Measurements from ENCODE around the gene FXYD1.

The FXYD1 gene

GRCh38 chr19:35165200-35166058 lies 26.8 kb downstream of the FXYD1 start:
- no peak for DNase-seq

GRCh38 chr19:35166100-35167063 lies 27.8 kb downstream of the FXYD1 start:
- no peak for DNase-seq

GRCh38 chr19:35167251-35168119 lies 28.9 kb downstream of the FXYD1 start:
- peak in 1 of 2 donors; percentile 31 for DNase-seq

GRCh38 chr19:35168196-35168595 lies 29.6 kb downstream of the FXYD1 start:
- DNase-seq = no peak

- no peak for DNase-seq
Observed at GRCh38 chr19:35169221-35169995, 30.8 kb downstream of the FXYD1 start.

GRCh38 chr19:35170359-35171061 lies 31.9 kb downstream of the FXYD1 start:
- no peak for DNase-seq

- DNase-seq = no peak
Observed at GRCh38 chr19:35171730-35172129, 33.1 kb downstream of the FXYD1 start.

GRCh38 chr19:35174226-35174625 lies 35.6 kb downstream of the FXYD1 start:
- DNase-seq = no peak

GRCh38 chr19:35176181-35176570 lies 37.6 kb downstream of the FXYD1 start:
- no peak for DNase-seq

GRCh38 chr19:35177377-35178274 lies 39.0 kb downstream of the FXYD1 start:
- DNase-seq = no peak

- no peak for DNase-seq
Observed at GRCh38 chr19:35178701-35179100, 40.1 kb downstream of the FXYD1 start.

GRCh38 chr19:35179830-35180229 lies 41.2 kb downstream of the FXYD1 start:
- DNase-seq = no peak

- no peak for DNase-seq
Observed at GRCh38 chr19:35181387-35181786, 42.8 kb downstream of the FXYD1 start.

GRCh38 chr19:35184267-35184666 lies 45.6 kb downstream of the FXYD1 start:
- no peak for DNase-seq

GRCh38 chr19:35184884-35185283 lies 46.3 kb downstream of the FXYD1 start:
- no peak for DNase-seq

Measured in bone marrow (tissue), 2 donors.